ENCODE measurements around the gene CREB1. TPM values are rescaled to one million over a fixed set of nuclear protein-coding genes. Genes with fewer than 3 reads are reported as not detected.

Gene CREB1
- total RNA-seq, 6 experiments from 2014 or later = 10.1 to 22.6 (median 16.8) TPM

- Histone ChIP-seq H3K36me3 (no peaks in the 10 kb centered on the region), H3K27me3 (no peaks in the 10 kb centered on the region), H3K4me3 (peak overlapping the region; percentile 65 to 73 (median 70)), H3K4me1 (peaks cover 3 to 27% (median 16%) of the 10 kb centered on the region in 4 donors), H3K9me3 (no peaks in the 10 kb centered on the region), H3K27ac (peak overlapping the region; percentile 88 to 97 (median 97))
- TF ChIP-seq CTCF (IDR thresholded peaks at IDR 0.05) (no peak), POLR2A (IDR thresholded peaks at IDR 0.05) (no peak)
- ATAC-seq (peak; percentile 1 to 3 (median 2)), DNase-seq (peak; percentile 55 to 72 (median 71))
- intact Hi-C loops (cut with DNase I) = no loop called here
- WGBS (ENCODE audit: insufficient coverage, low coverage, low lambda C conversion rate, missing lambda C conversion rate) = 0% methylated on average over 10 of the region's 93 CpGs
Measured at GRCh38 chr2:207530160-207531031, 634 bp downstream of the CREB1 start.

- Histone ChIP-seq H3K27me3 (no peaks in the 10 kb centered on the region), H3K9me3 (no peaks in the 10 kb centered on the region), H3K27ac (peak overlapping the region; percentile 77 to 97 (median 84)), H3K36me3 (no peaks in the 10 kb centered on the region), H3K4me3 (peak overlapping the region; percentile 47 to 70 (median 59)), H3K4me1 (peaks cover 3 to 27% (median 16%) of the 10 kb centered on the region in 4 donors)
- ATAC-seq (no peak), DNase-seq (no peak)
- 2% methylated on average over 20 of the region's 20 CpGs for WGBS (ENCODE audit: insufficient coverage, low coverage, low lambda C conversion rate, missing lambda C conversion rate)
- intact Hi-C loops (cut with DNase I) = no loop called here
- TF ChIP-seq CTCF (IDR thresholded peaks at IDR 0.05) (no peak), POLR2A (IDR thresholded peaks at IDR 0.05) (no peak)
Measured at GRCh38 chr2:207531032-207531952, 1.5 kb downstream of the CREB1 start.

GRCh38 chr2:207532676-207533075, 2.9 kb downstream of the CREB1 start:
- Histone ChIP-seq H3K4me1 (peaks cover 3 to 27% (median 16%) of the 10 kb centered on the region in 4 donors), H3K4me3 (no peak overlapping the region), H3K36me3 (no peaks in the 10 kb centered on the region), H3K27me3 (no peaks in the 10 kb centered on the region), H3K9me3 (no peaks in the 10 kb centered on the region), H3K27ac (no peak overlapping the region)
- 82% methylated on average over 9 of the region's 9 CpGs for WGBS (ENCODE audit: insufficient coverage, low coverage, low lambda C conversion rate, missing lambda C conversion rate)
- DNase-seq (no peak), ATAC-seq (no peak)
- intact Hi-C loops (cut with DNase I) = no loop called here
- no peak for TF ChIP-seq POLR2A (IDR thresholded peaks at IDR 0.05)
- no peak for TF ChIP-seq CTCF (IDR thresholded peaks at IDR 0.05)

- intact Hi-C loops (cut with DNase I) = no loop called here
- TF ChIP-seq CTCF (IDR thresholded peaks at IDR 0.05) (no peak), POLR2A (IDR thresholded peaks at IDR 0.05) (no peak)
- 50% methylated on average over 2 of the region's 2 CpGs for WGBS (ENCODE audit: insufficient coverage, low coverage, low lambda C conversion rate, missing lambda C conversion rate)
- Histone ChIP-seq H3K9me3 (no peaks in the 10 kb centered on the region), H3K27ac (no peak overlapping the region), H3K27me3 (no peaks in the 10 kb centered on the region), H3K36me3 (no peaks in the 10 kb centered on the region), H3K4me3 (no peak overlapping the region), H3K4me1 (peaks cover 3 to 27% (median 16%) of the 10 kb centered on the region in 4 donors)
- no peak for DNase-seq
- no peak for ATAC-seq
Measured at GRCh38 chr2:207533461-207534008, 3.8 kb downstream of the CREB1 start.
